GM23248 (cell line): ENCODE results near the gene TTLL1. TPM values are rescaled to one million over a fixed set of nuclear protein-coding genes. Genes with fewer than 3 reads are reported as not detected.

Source experiments
- DNase-seq: peaks from one replicate; pipeline ENCODE4 v3.0.0-alpha.2; 2015
- H2AFZ ChIP-seq: fragments of 200-600 bp; sonication (generic); 2 replicates; pipeline ENCODE4 v1.6.1; 2016; ENCODE audit warnings: antibody characterized with exemption
- H3F3A ChIP-seq: fragments of 200-600 bp; sonication (generic); 2 replicates; pipeline ENCODE4 v1.6.1; 2016; ENCODE audit warnings: mild to moderate bottlenecking, antibody characterized with exemption, mixed run types; ENCODE audit not compliant: insufficient read depth
- H3K27ac ChIP-seq: fragments of 200-600 bp; sonication (generic); 2 replicates; pipeline ENCODE4 v1.5.1; 2016; ENCODE audit warnings: mild to moderate bottlenecking
- H3K27me3 ChIP-seq: fragments of 200-600 bp; sonication (generic); replicated peaks from 2 replicates; pipeline ENCODE4 v1.6.1; 2016; ENCODE audit warnings: mild to moderate bottlenecking; ENCODE audit not compliant: insufficient read depth
- H3K36me3 ChIP-seq: fragments of 200-600 bp; sonication (generic); 2 replicates; pipeline ENCODE4 v1.6.1; 2016; ENCODE audit warnings: low read depth, mild to moderate bottlenecking
- H3K4me1 ChIP-seq: fragments of 200-600 bp; sonication (generic); 2 replicates; pipeline ENCODE4 v1.6.1; 2016; ENCODE audit warnings: mild to moderate bottlenecking; ENCODE audit not compliant: insufficient read depth
- H3K4me2 ChIP-seq: fragments of 200-600 bp; sonication (generic); one replicate; pipeline ENCODE4 v1.6.1; 2016; ENCODE audit warnings: mild to moderate bottlenecking; ENCODE audit not compliant: unreplicated experiment
- H3K4me3 ChIP-seq: fragments of 200-600 bp; sonication (generic); 2 replicates; pipeline ENCODE4 v1.5.1; 2016; ENCODE audit warnings: mild to moderate bottlenecking
- H3K79me2 ChIP-seq: fragments of 200-600 bp; sonication (generic); 2 replicates; pipeline ENCODE4 v1.6.1; 2016; ENCODE audit warnings: mild to moderate bottlenecking; ENCODE audit not compliant: insufficient read depth
- H3K9ac ChIP-seq: fragments of 200-600 bp; sonication (generic); 2 replicates; pipeline ENCODE4 v1.6.1; 2016; ENCODE audit warnings: mild to moderate bottlenecking
- H3K9me2 ChIP-seq: fragments of 200-600 bp; sonication (generic); 2 replicates; pipeline ENCODE4 v1.6.1; 2016; ENCODE audit warnings: mixed run types, mild to moderate bottlenecking, moderate library complexity; ENCODE audit not compliant: insufficient read depth
- H3K9me3 ChIP-seq: fragments of 200-600 bp; sonication (generic); one replicate; pipeline ENCODE4 v1.6.1; 2017; ENCODE audit warnings: low read depth
- H4K20me1 ChIP-seq: fragments of 200-600 bp; sonication (generic); 2 replicates; pipeline ENCODE4 v1.6.0; 2016; ENCODE audit not compliant: insufficient read depth
- EZH2 ChIP-seq: fragments of 200-600 bp; sonication (generic); IDR thresholded peaks from 2 replicates; pipeline ENCODE4 v1.6.1; 2018; ENCODE audit warnings: antibody characterized with exemption, mild to moderate bottlenecking; ENCODE audit not compliant: insufficient read depth, poor library complexity, severe bottlenecking
- EZH2phosphoT487 ChIP-seq: fragments of 200-600 bp; sonication (generic); IDR thresholded peaks from 2 replicates; pipeline ENCODE4 v1.6.1; 2018; ENCODE audit warnings: antibody characterized with exemption, moderate library complexity, mild to moderate bottlenecking, low read depth; ENCODE audit not compliant: insufficient read depth
- WGBS, 2 experiments: methylation state at CpG; one replicate each; pipeline ENCODE4 v1.1.6; 2015 to 2017; ENCODE audit warnings: low lambda C conversion rate in 2 of 2, low coverage in 1 of 2; ENCODE audit errors: missing lambda C conversion rate in 2 of 2; 5-methylcytosine and 5-hydroxymethylcytosine counted together
- in situ Hi-C: fragments of 300-500 bp; cut with MboI; formaldehyde crosslinking; loops from 2 replicates; pipeline ENCODE4 v1.15.0; 2020
- polyA plus RNA-seq: library from polyadenylated mRNA; unstranded; fragments of >200 nt; fragmentation: Nextera tagmentation; extraction: Ambion mirVana; gene quantifications from 2 replicates; pipeline ENCODE4 v1.2.1, GENCODE V29; 2016
- total RNA-seq: library from RNA; depleted of rRNA; stranded (reverse); fragments of >200 nt; shearing (Covaris generic); gene quantifications from 2 replicates; pipeline ENCODE4 v1.2.3, GENCODE V29; 2014

Gene TTLL1
- total and polyA plus RNA-seq, 2 experiments from 2014 or later, result 16.0 to 18.5 TPM

- 92 to 96% methylated on average over 7 of the region's 7 CpGs for WGBS, 2 experiments
- Histone ChIP-seq H3K4me3 (no peak overlapping the region), H4K20me1 (no peaks in the 10 kb centered on the region), H3K27ac (no peak overlapping the region), H2AFZ (no peak overlapping the region), H3F3A (peaks cover 57% of the 10 kb centered on the region), H3K9ac (no peak overlapping the region), H3K9me3 (no peaks in the 10 kb centered on the region), H3K9me2 (no peaks in the 10 kb centered on the region), H3K4me1 (peaks cover 67% of the 10 kb centered on the region), H3K79me2 (peaks cover 98% of the 10 kb centered on the region), H3K36me3 (no peaks in the 10 kb centered on the region), H3K4me2 (no peak overlapping the region), H3K27me3 (no peaks in the 10 kb centered on the region)
- in situ Hi-C loops, result no loop called here
- no peak for TF ChIP-seq EZH2
- TF ChIP-seq EZH2phosphoT487, result no peak
- DNase-seq, result no peak
Measured at GRCh38 chr22:43006753-43007152, 82.4 kb downstream of the TTLL1 start.

GRCh38 chr22:43006016-43006505, 83.1 kb downstream of the TTLL1 start:
- 99 to 100% methylated on average over 5 of the region's 5 CpGs for WGBS, 2 experiments
- Histone ChIP-seq H4K20me1 (no peaks in the 10 kb centered on the region), H3K9ac (no peak overlapping the region)

GRCh38 chr22:43005106-43005505, 84.1 kb downstream of the TTLL1 start:
- Histone ChIP-seq H3K4me2 (peak overlapping the region; percentile 44), H3K4me1 (peaks cover 83% of the 10 kb centered on the region), H4K20me1 (no peaks in the 10 kb centered on the region), H3K9me3 (no peaks in the 10 kb centered on the region), H3K27ac (peak overlapping the region; percentile 90), H2AFZ (no peak overlapping the region), H3K36me3 (no peaks in the 10 kb centered on the region), H3K79me2 (peaks cover 98% of the 10 kb centered on the region), H3K9me2 (no peaks in the 10 kb centered on the region), H3K9ac (no peak overlapping the region; the same call in 1 of the 2 replicates), H3F3A (peaks cover 67% of the 10 kb centered on the region), H3K4me3 (no peak overlapping the region), H3K27me3 (no peaks in the 10 kb centered on the region)
- DNase-seq, result peak; percentile 52
- TF ChIP-seq EZH2 (no peak), EZH2phosphoT487 (no peak)
- in situ Hi-C loops, result no loop called here
- WGBS, 2 experiments, result 54% methylated on average over 2 of the region's 2 CpGs

More at GRCh38 chr22:43006016-43006505, 83.1 kb downstream of the TTLL1 start:
- Histone ChIP-seq H3K79me2 (peaks cover 98% of the 10 kb centered on the region), H3K9me2 (no peaks in the 10 kb centered on the region), H3K27me3 (no peaks in the 10 kb centered on the region), H3K9me3 (no peaks in the 10 kb centered on the region), H3K4me3 (no peak overlapping the region), H3K36me3 (no peaks in the 10 kb centered on the region), H2AFZ (no peak overlapping the region), H3F3A (peaks cover 63% of the 10 kb centered on the region), H3K4me1 (peaks cover 74% of the 10 kb centered on the region), H3K27ac (no peak overlapping the region), H3K4me2 (no peak overlapping the region)
- no peak for DNase-seq
- TF ChIP-seq EZH2 (no peak), EZH2phosphoT487 (no peak)
- in situ Hi-C loops, result no loop called here

GRCh38 chr22:43004362-43005035, 84.7 kb downstream of the TTLL1 start:
- TF ChIP-seq EZH2, result no peak
- peak; percentile 83; the same call in 1 of the 2 replicates for TF ChIP-seq EZH2phosphoT487
- DNase-seq, result peak; percentile 79
- no peaks in the 10 kb centered on the region for H4K20me1 ChIP-seq
- peaks cover 98% of the 10 kb centered on the region for H3K79me2 ChIP-seq
- peak overlapping the region; percentile 44 for H3K4me2 ChIP-seq
- peak overlapping the region; percentile 35 for H3K4me3 ChIP-seq
- H3K27ac ChIP-seq, result peak overlapping the region; percentile 90
- 5 to 7% methylated on average over 13 of the region's 13 CpGs for WGBS, 2 experiments
- H3K27me3 ChIP-seq, result no peaks in the 10 kb centered on the region
- peaks cover 69% of the 10 kb centered on the region for H3F3A ChIP-seq
- H3K36me3 ChIP-seq, result no peaks in the 10 kb centered on the region
- peak overlapping the region; percentile 65 for H3K9ac ChIP-seq
- H3K9me2 ChIP-seq, result no peaks in the 10 kb centered on the region
- no peak overlapping the region for H2AFZ ChIP-seq
- in situ Hi-C loops, result no loop called here
- no peaks in the 10 kb centered on the region for H3K9me3 ChIP-seq
- peaks cover 88% of the 10 kb centered on the region for H3K4me1 ChIP-seq
